ENCODE results near the gene ATF7IP2.
"Not testable (repeated sequence)": the region's sequence is repeated elsewhere in the genome, so short reads cannot be mapped to it uniquely, and the experiment has no call there.

ATF7IP2 gene

GRCh38 chr16:10385725-10386516, at the start of gene ATF7IP2:
TSS of gene ATF7IP2 (plus strand) at chr16:10386061. CDS start at chr16:10430621, 44,560 bp downstream.
- peak; percentile 47 for DNase-seq

GRCh38 chr16:10338426-10338825, 47.4 kb upstream of the ATF7IP2 start:
- no peak for DNase-seq

- no peak for DNase-seq
Observed at GRCh38 chr16:10339777-10340732, 45.8 kb upstream of the ATF7IP2 start.

- DNase-seq, result no peak
Observed at GRCh38 chr16:10343124-10343760, 42.6 kb upstream of the ATF7IP2 start.

GRCh38 chr16:10344699-10345098, 41.2 kb upstream of the ATF7IP2 start:
- DNase-seq, result not testable (repeated sequence)

GRCh38 chr16:10345629-10346028, 40.2 kb upstream of the ATF7IP2 start:
- DNase-seq, result no peak

GRCh38 chr16:10349851-10350250, 36.0 kb upstream of the ATF7IP2 start:
- no peak for DNase-seq

GRCh38 chr16:10352262-10352661, 33.6 kb upstream of the ATF7IP2 start:
- DNase-seq, result no peak

GRCh38 chr16:10355589-10355988, 30.3 kb upstream of the ATF7IP2 start:
- DNase-seq, result no peak

- no peak for DNase-seq
Observed at GRCh38 chr16:10356870-10357842, 28.7 kb upstream of the ATF7IP2 start.

- not testable (repeated sequence) for DNase-seq
Observed at GRCh38 chr16:10361747-10362076, 24.1 kb upstream of the ATF7IP2 start.

GRCh38 chr16:10362077-10362863, 23.6 kb upstream of the ATF7IP2 start:
- no peak for DNase-seq

GRCh38 chr16:10362864-10363197, 23.0 kb upstream of the ATF7IP2 start:
- not testable (repeated sequence) for DNase-seq

GRCh38 chr16:10366619-10367018, 19.2 kb upstream of the ATF7IP2 start:
- DNase-seq, result not testable (repeated sequence)

- DNase-seq, result no peak
Observed at GRCh38 chr16:10367616-10368188, 18.2 kb upstream of the ATF7IP2 start.

GRCh38 chr16:10368969-10369551, 16.8 kb upstream of the ATF7IP2 start:
- DNase-seq, result no peak

- DNase-seq, result no peak
Observed at GRCh38 chr16:10370096-10370726, 15.7 kb upstream of the ATF7IP2 start.

- no peak for DNase-seq
Observed at GRCh38 chr16:10371592-10371991, 14.3 kb upstream of the ATF7IP2 start.

GRCh38 chr16:10373556-10373955, 12.3 kb upstream of the ATF7IP2 start:
- no peak for DNase-seq

- DNase-seq, result no peak
Observed at GRCh38 chr16:10376229-10376628, 9.6 kb upstream of the ATF7IP2 start.

Data from NCI-H510A (cell line).